B cell (primary cell): Measurements from ENCODE around the gene CASK. TPM values are rescaled to one million over a fixed set of nuclear protein-coding genes. Genes with fewer than 3 reads are reported as not detected.

Source experiments
- ATAC-seq: fragments of 200-7000 bp; cut with Tn5 transposase; one replicate; pipeline ENCODE4 v1.10.0; 2021; ENCODE audit warnings: low read depth, mild to moderate bottlenecking, moderate number of reproducible peaks, moderate library complexity
- CTCF ChIA-PET: fragments of 350-600 bp; sonication (Branson Sonifier 250); formaldehyde crosslinking; loops from one replicate; lab custom pipeline; 2021; ENCODE audit warnings: antibody characterized with exemption, inconsistent platforms; lab: Charles Lee
- POLR2A ChIA-PET: fragments of 350-600 bp; sonication (Branson Sonifier 250); formaldehyde crosslinking; loops from one replicate; lab custom pipeline; 2021; ENCODE audit warnings: antibody characterized with exemption; lab: Charles Lee
- DNase-seq: peaks from one replicate; pipeline ENCODE4 v3.0.0; 2013
- H2AFZ ChIP-seq: 2 replicates; pipeline ENCODE4 v1.6.1; 2012; ENCODE audit warnings: mild to moderate bottlenecking, low read depth, low read length; ENCODE audit not compliant: insufficient read depth, poor library complexity, severe bottlenecking
- H3K27ac ChIP-seq, 2 donors: 1 replicate in 1 of 2; 2 replicates in 1 of 2; pipeline ENCODE4 v1.5.1; 2012 to 2013; ENCODE audit warnings: low read length in 2 of 2, mild to moderate bottlenecking in 2 of 2, moderate library complexity in 1 of 2
- H3K27me3 ChIP-seq, 4 experiments: fragments of 200-600 bp in 1 of 4; sonication (generic) in 1 of 4; replicated peaks in 1 of 4; 1 replicate in 2 of 4; 2 replicates in 2 of 4; pipeline versions ENCODE4 v1.6.1 to v1.7.0; 2013 to 2016; ENCODE audit warnings: low read length in 3 of 4, mild to moderate bottlenecking in 2 of 4, mixed read lengths in 1 of 4, moderate library complexity in 1 of 4; ENCODE audit not compliant: insufficient read depth in 4 of 4, control insufficient read depth in 3 of 4; ENCODE audit errors: control extremely low read depth in 1 of 4
- H3K36me3 ChIP-seq, 2 experiments: replicated peaks in 1 of 2; 1 replicate in 1 of 2; 2 replicates in 1 of 2; pipeline versions ENCODE4 v1.6.1 to v1.7.1; 2013; ENCODE audit warnings: low read length in 1 of 2; ENCODE audit not compliant: insufficient read depth in 2 of 2, control insufficient read depth in 1 of 2; ENCODE audit errors: control extremely low read depth in 1 of 2, extremely low read depth in 1 of 2
- H3K4me1 ChIP-seq, 2 donors: fragments of 200-600 bp in 1 of 2; sonication (generic) in 1 of 2; 1 replicate in 1 of 2; 2 replicates in 1 of 2; pipeline versions ENCODE4 v1.5.1 to v1.6.1; 2013 to 2017; ENCODE audit warnings: low read length in 2 of 2; ENCODE audit not compliant: control insufficient read depth in 2 of 2, insufficient read depth in 2 of 2
- H3K4me2 ChIP-seq: replicated peaks from 2 replicates; pipeline ENCODE3; 2012; ENCODE audit warnings: mild to moderate bottlenecking, low read depth, low read length; ENCODE audit not compliant: poor library complexity, severe bottlenecking
- H3K4me3 ChIP-seq, 5 experiments: fragments of 200-600 bp in 1 of 5; sonication (generic) in 1 of 5; 1 replicate in 3 of 5; 2 replicates in 2 of 5; pipeline versions ENCODE4 v1.5.1 to v1.7.0; 2011 to 2016; ENCODE audit warnings: low read length in 4 of 5, mild to moderate bottlenecking in 4 of 5, low read depth in 2 of 5, control low read depth in 1 of 5, moderate library complexity in 1 of 5; ENCODE audit not compliant: insufficient read depth in 1 of 5; ENCODE audit errors: control extremely low read depth in 1 of 5, extremely low read depth in 1 of 5
- H3K79me2 ChIP-seq: fragments of 200-600 bp; sonication (generic); one replicate; pipeline ENCODE4 v1.6.0; 2016; ENCODE audit warnings: low read length; ENCODE audit not compliant: control insufficient read depth, insufficient read depth
- H3K9ac ChIP-seq: fragments of 200-600 bp; sonication (generic); 2 replicates; pipeline ENCODE4 v1.6.1; 2017; ENCODE audit warnings: mild to moderate bottlenecking, low read length, moderate library complexity
- H3K9me3 ChIP-seq, 3 donors: one replicate each; pipeline versions ENCODE4 v1.6.1 to v1.7.1; 2013; ENCODE audit warnings: low read length in 2 of 3; ENCODE audit not compliant: control insufficient read depth in 2 of 3, insufficient read depth in 1 of 3; ENCODE audit errors: control extremely low read depth in 1 of 3
- H4K20me1 ChIP-seq: 2 replicates; pipeline ENCODE4 v1.6.0; 2012; ENCODE audit warnings: mild to moderate bottlenecking, low read length; ENCODE audit not compliant: insufficient read depth, control insufficient read depth, poor library complexity, severe bottlenecking
- H3K27ac Mint-ChIP-seq: one replicate; pipeline ENCODE4 v1.8.0; 2021; ENCODE audit warnings: mixed read lengths
- H3K27me3 Mint-ChIP-seq: one replicate; pipeline ENCODE4 v1.8.0; 2021; ENCODE audit warnings: mixed read lengths
- H3K4me1 Mint-ChIP-seq: one replicate; pipeline ENCODE4 v1.8.0; 2021; ENCODE audit warnings: mixed read lengths
- H3K4me3 Mint-ChIP-seq: one replicate; pipeline ENCODE4 v1.8.0; 2021; ENCODE audit warnings: mixed read lengths
- H3K9me3 Mint-ChIP-seq: one replicate; pipeline ENCODE4 v1.8.0; 2022; ENCODE audit warnings: mixed read lengths; ENCODE audit not compliant: insufficient read depth
- EZH2 ChIP-seq: IDR thresholded peaks from 2 replicates; pipeline ENCODE4 v1.6.1; 2012; ENCODE audit warnings: borderline replicate concordance, low read depth, mild to moderate bottlenecking, moderate library complexity, low read length; ENCODE audit not compliant: insufficient read depth, poor library complexity, severe bottlenecking
- WGBS: methylation state at CpG from one replicate; pipeline ENCODE4 v1.1.5; 2013; ENCODE audit warnings: missing lambda C conversion rate; ENCODE audit not compliant: insufficient coverage; 5-methylcytosine and 5-hydroxymethylcytosine counted together
- intact Hi-C: fragments of 100-400 bp; cut with micrococcal nuclease; formaldehyde crosslinking; loops from one replicate; pipeline ENCODE4 v1.10.0; 2022
- polyA plus RNA-seq: library from polyadenylated mRNA; depleted of rRNA; stranded (reverse); fragments of >200 nt; gene quantifications from 2 replicates; pipeline ENCODE4 v1.2.3, GENCODE V29; 2012
- total RNA-seq, 2 donors: library from RNA; stranded (reverse); fragments of 120-200 nt in 1 of 2; gene quantifications; 1 replicate in 1 of 2; 2 replicates in 1 of 2; pipeline versions ENCODE4 v1.2.3 to v1.2.4, GENCODE V29; 2013 to 2022
- TF ChIP-seq, protein P1 (sequence below): fragments of 200-600 bp; IDR thresholded peaks from one replicate; pipeline ENCODE4 v1.8.0; 2022; ENCODE audit warnings: antibody characterized with exemption, mild to moderate bottlenecking

Gene CASK
- total and polyA plus RNA-seq, 2 donors (not counting 1 experiment from before 2014, with no cell fraction given), result 14.2 to 50.4 TPM

DNA sequence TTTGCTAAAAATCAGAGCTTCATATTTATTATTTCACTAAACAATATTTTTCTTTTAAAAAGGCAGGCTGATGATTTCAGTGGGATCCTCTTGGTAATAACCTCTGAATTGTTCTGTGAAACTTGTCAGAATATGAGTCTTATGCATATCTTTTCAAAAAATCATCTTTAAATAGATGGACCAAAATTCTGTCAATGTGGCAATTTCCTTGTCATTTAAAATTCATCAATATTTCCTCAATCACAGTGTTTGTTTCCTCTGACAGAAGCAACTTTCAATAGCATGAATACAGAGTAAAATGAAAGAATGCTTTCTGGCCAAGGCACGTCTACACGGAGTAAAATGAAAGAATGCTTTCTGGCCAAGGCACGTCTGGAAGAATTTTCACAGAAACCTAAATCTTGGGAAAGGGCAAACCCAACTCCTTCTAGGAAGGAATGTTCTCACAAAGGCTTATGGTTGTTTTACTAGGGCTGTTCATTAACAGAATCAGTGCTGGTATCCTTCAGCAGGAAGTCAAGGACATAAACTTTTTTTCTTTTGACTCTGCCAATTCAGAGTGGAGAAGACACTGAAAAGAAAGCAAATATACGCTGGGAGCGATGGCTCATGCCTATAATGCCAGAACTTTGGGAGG lies 333.6 kb downstream of the CASK start:
- Histone ChIP-seq H3K4me3 (no peak overlapping the region), H3K36me3 (peaks cover 0 to 3% of the 10 kb centered on the region in 2 experiments), H3K9me3 (no peaks in the 10 kb centered on the region), H2AFZ (no peak overlapping the region), H3K9ac (no peak overlapping the region), H3K79me2 (no peaks in the 10 kb centered on the region), H4K20me1 (no peaks in the 10 kb centered on the region), H3K4me2 (no peak overlapping the region), H3K27ac (no peak overlapping the region), H3K27me3 (no peaks in the 10 kb centered on the region), H3K4me1 (peaks cover 3 to 5% of the 10 kb centered on the region in 2 donors)
- Mint-ChIP-seq H3K4me3 (no peak overlapping the region), H3K9me3 (no peaks in the 10 kb centered on the region), H3K4me1 (peaks cover 7% of the 10 kb centered on the region), H3K27ac (no peak overlapping the region), H3K27me3 (no peaks in the 10 kb centered on the region)
- intact Hi-C loops, result no loop called here
- CTCF ChIA-PET, result no interaction called here
- POLR2A ChIA-PET, result no interaction called here
- no CpG with 5 or more reads among the region's 5 CpGs for WGBS
- DNase-seq (no peak), ATAC-seq (no peak)
- TF ChIP-seq, protein P1, sequence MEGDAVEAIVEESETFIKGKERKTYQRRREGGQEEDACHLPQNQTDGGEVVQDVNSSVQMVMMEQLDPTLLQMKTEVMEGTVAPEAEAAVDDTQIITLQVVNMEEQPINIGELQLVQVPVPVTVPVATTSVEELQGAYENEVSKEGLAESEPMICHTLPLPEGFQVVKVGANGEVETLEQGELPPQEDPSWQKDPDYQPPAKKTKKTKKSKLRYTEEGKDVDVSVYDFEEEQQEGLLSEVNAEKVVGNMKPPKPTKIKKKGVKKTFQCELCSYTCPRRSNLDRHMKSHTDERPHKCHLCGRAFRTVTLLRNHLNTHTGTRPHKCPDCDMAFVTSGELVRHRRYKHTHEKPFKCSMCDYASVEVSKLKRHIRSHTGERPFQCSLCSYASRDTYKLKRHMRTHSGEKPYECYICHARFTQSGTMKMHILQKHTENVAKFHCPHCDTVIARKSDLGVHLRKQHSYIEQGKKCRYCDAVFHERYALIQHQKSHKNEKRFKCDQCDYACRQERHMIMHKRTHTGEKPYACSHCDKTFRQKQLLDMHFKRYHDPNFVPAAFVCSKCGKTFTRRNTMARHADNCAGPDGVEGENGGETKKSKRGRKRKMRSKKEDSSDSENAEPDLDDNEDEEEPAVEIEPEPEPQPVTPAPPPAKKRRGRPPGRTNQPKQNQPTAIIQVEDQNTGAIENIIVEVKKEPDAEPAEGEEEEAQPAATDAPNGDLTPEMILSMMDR, result no peak
- no peak for TF ChIP-seq EZH2

DNA sequence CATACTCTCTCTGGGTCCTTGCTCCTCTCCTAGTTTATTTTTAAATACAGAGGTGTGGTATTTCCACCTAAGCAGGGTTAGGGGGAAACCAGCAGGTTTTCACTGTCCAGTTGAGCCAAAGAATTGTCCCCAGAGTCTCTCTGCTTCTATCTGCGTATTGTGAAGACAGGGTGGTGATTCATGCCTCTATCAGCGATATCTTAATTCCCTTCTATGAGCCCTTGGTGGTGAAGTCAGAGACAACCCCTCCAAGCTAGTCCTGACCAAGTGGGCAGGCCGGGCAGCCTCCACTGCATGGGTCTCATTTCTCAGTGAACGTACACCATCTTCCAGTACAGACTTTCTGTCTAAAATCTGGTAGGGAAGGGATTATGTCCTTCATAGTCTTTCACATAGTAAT lies 335.1 kb downstream of the CASK start:
- H3K27me3 ChIP-seq, result no peaks in the 10 kb centered on the region
- H3K4me3 ChIP-seq, result no peak overlapping the region
- TF ChIP-seq, protein P1, result no peak
- no peak for TF ChIP-seq EZH2
- 100% methylated on average over 2 of the region's 4 CpGs for WGBS
- no peak overlapping the region for H2AFZ ChIP-seq
- H3K9me3 Mint-ChIP-seq, result no peaks in the 10 kb centered on the region
- H3K4me1 ChIP-seq, result no peaks in the 10 kb centered on the region
- H3K27me3 Mint-ChIP-seq, result no peaks in the 10 kb centered on the region
- no peak overlapping the region for H3K27ac ChIP-seq
- ChIA-PET CTCF (no interaction called here), POLR2A (no interaction called here)
- intact Hi-C loops, result no loop called here
- H4K20me1 ChIP-seq, result no peaks in the 10 kb centered on the region
- H3K4me3 Mint-ChIP-seq, result no peak overlapping the region
- H3K4me1 Mint-ChIP-seq, result no peaks in the 10 kb centered on the region
- H3K4me2 ChIP-seq, result no peak overlapping the region
- H3K27ac Mint-ChIP-seq, result no peak overlapping the region
- H3K79me2 ChIP-seq, result no peaks in the 10 kb centered on the region
- no peak overlapping the region for H3K9ac ChIP-seq
- no peak for ATAC-seq
- DNase-seq, result no peak
- H3K36me3 ChIP-seq, result peaks cover 2 to 3% of the 10 kb centered on the region in 2 experiments
- H3K9me3 ChIP-seq, result no peaks in the 10 kb centered on the region
